CD4-positive, alpha-beta T cell (primary cell): ENCODE results near the gene DONSON. TPM values are rescaled to one million over a fixed set of nuclear protein-coding genes. Genes with fewer than 3 reads are reported as not detected.

ENCODE experiments used
- ATAC-seq: fragments of 200-7000 bp; cut with Tn5 transposase; one replicate; pipeline ENCODE4 v1.10.0; 2022; ENCODE audit warnings: mild to moderate bottlenecking; ENCODE audit not compliant: poor library complexity
- CTCF ChIA-PET: fragments of 350-600 bp; sonication (Branson Sonifier 250); formaldehyde crosslinking; loops from one replicate; lab custom pipeline; 2021; ENCODE audit warnings: antibody characterized with exemption, inconsistent platforms; lab: Charles Lee
- POLR2A ChIA-PET: fragments of 350-600 bp; sonication (Branson Sonifier 250); formaldehyde crosslinking; loops from one replicate; lab custom pipeline; 2021; ENCODE audit warnings: antibody characterized with exemption, inconsistent platforms; lab: Charles Lee
- DNase-seq, 14 experiments: peaks; one replicate each; pipeline ENCODE4 v3.0.0-alpha.2; 2013 to 2020; ENCODE audit warnings: mixed read lengths in 2 of 14
- H3K27ac ChIP-seq, 2 donors: one replicate each; pipeline versions ENCODE4 v1.5.1 to v1.7.0; 2013; ENCODE audit warnings: low read length in 2 of 2, low read depth in 1 of 2, mild to moderate bottlenecking in 1 of 2
- H3K27me3 ChIP-seq, 2 experiments: 1 replicate in 1 of 2; 2 replicates in 1 of 2; pipeline versions ENCODE4 v1.6.1 to v1.7.0; 2013; ENCODE audit warnings: low read length in 2 of 2, control low read depth in 1 of 2, mild to moderate bottlenecking in 1 of 2, moderate library complexity in 1 of 2; ENCODE audit not compliant: insufficient read depth in 2 of 2, control insufficient read depth in 1 of 2
- H3K36me3 ChIP-seq: one replicate; pipeline ENCODE4 v1.6.1; 2013; ENCODE audit warnings: low read length, control low read depth; ENCODE audit not compliant: insufficient read depth
- H3K4me1 ChIP-seq: one replicate; pipeline ENCODE4 v1.6.1; 2013; ENCODE audit warnings: low read length, control low read depth; ENCODE audit not compliant: insufficient read depth
- H3K4me3 ChIP-seq: one replicate; pipeline ENCODE4 v1.5.1; 2013; ENCODE audit warnings: mild to moderate bottlenecking, low read length, moderate library complexity
- H3K9me3 ChIP-seq, 2 experiments: 1 replicate in 1 of 2; 2 replicates in 1 of 2; pipeline versions ENCODE4 v1.6.1 to v1.7.0; 2013; ENCODE audit warnings: low read length in 2 of 2, mild to moderate bottlenecking in 2 of 2, control low read depth in 1 of 2, moderate library complexity in 1 of 2; ENCODE audit not compliant: control insufficient read depth in 1 of 2, insufficient read depth in 1 of 2
- H3K27ac Mint-ChIP-seq: one replicate; pipeline ENCODE4 v1.8.0; 2020; ENCODE audit warnings: mixed read lengths
- H3K27me3 Mint-ChIP-seq: one replicate; pipeline ENCODE4 v1.8.0; 2021; ENCODE audit warnings: mixed read lengths
- H3K36me3 Mint-ChIP-seq: one replicate; pipeline ENCODE4 v1.8.0; 2021; ENCODE audit warnings: low read depth, mixed read lengths
- H3K4me1 Mint-ChIP-seq: one replicate; pipeline ENCODE4 v1.8.0; 2021; ENCODE audit warnings: low read depth, mixed read lengths
- H3K4me3 Mint-ChIP-seq: one replicate; pipeline ENCODE4 v1.8.0; 2020; ENCODE audit warnings: mild to moderate bottlenecking, mixed read lengths
- H3K9me3 Mint-ChIP-seq: one replicate; pipeline ENCODE4 v1.8.0; 2020; ENCODE audit warnings: mixed read lengths
- intact Hi-C, 2 experiments: fragments of 100-400 bp; cut with DNase I in 1 of 2; cut with micrococcal nuclease in 1 of 2; formaldehyde crosslinking; loops; one replicate each; pipeline versions ENCODE4 v1.15.1 to v1.9.0; 2023 to 2025; cut with DNase I, micrococcal nuclease
- total RNA-seq, 174 experiments: library from RNA in 2 of 174; stranded (reverse) in 2 of 174; gene quantifications; one replicate each; pipeline ENCODE4 v1.2.3 and lab custom pipeline; 2021 to 2026
- TF ChIP-seq, protein P1 (sequence below): fragments of 200-600 bp; IDR thresholded peaks from one replicate; pipeline ENCODE4 v1.8.0; 2022; ENCODE audit warnings: antibody characterized with exemption, mild to moderate bottlenecking

The DONSON gene
- total RNA-seq, 2 experiments from 2014 or later, result 11.9 to 13.5 TPM

DNA sequence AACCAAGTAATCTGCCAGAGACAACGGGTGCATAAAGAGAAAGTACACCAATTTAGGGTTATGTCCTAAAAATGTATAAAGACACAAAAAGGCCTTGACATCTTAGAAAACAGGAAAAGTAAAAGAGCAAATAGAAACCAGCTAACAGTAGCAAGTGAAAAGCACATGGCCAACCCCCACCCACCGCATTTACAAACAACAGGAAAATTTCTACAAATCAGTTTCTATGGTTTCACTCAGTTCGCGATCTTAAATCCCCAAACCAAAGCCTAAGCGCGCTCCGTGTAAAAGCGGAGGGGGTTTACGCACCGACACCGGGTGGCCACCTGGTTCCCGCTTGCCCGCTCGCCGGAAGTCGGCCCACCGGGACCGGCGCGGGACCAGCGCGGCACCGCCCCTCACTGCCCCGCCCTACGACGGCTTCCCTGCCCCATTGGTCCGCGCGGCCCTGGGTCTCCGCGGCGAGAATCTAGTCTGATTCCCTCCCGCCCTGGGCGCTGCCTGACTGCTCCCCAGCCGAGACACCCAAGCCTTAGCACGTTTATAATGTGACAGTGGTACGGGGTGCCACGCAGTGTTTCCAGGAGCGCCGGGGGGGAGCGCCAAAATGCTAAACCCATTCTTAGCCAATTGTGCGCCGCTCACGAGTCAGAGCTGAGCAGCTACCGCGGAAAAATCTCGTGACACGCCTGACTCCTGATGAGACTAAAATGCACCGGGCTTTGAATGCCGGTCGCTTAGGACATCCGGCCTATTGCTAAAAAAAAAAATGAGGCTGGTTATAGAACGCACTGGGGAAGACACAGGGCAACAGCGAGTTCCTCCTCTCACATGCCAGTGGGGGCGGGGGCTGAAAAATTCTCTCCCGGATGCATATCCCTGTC, 46.5 kb downstream of the DONSON start, which contains the start of gene GART:
Gene GART, minus strand, starts transcription at position 362 of the 884 bp plus-strand sequence. CDS start 2,802 bp downstream, outside the sequence.
- CTCF ChIA-PET, result interaction anchor here (3.0 to 3.3 kb wide), 2 partner anchors 16 to 61 kb away, joined by 10 to 18 read pairs; partner anchors contain the start of gene TMEM50B
- H3K4me3 Mint-ChIP-seq, result peak within 1 kb of the TSS; percentile 95
- no peaks in the 10 kb centered on the region for H3K9me3 Mint-ChIP-seq
- Histone ChIP-seq H3K36me3 (peaks cover 25% of the 10 kb centered on the region), H3K27me3 (no peaks in the 10 kb centered on the region), H3K9me3 (no peaks in the 10 kb centered on the region), H3K4me1 (peaks cover 14% of the 10 kb centered on the region), H3K4me3 (peak within 1 kb of the TSS; percentile 91), H3K27ac (peak within 1 kb of the TSS; percentile 99 to 100)
- peak within 1 kb of the TSS; percentile 98 for H3K27ac Mint-ChIP-seq
- intact Hi-C loops, result loop anchor here (1.0 to 5.0 kb wide), 9 partner anchors 45 to 1150 kb away; partner anchors contain the start of genes DONSON (in 2 of the 2), CRYZL1 (in 1 of the 2), DNAJC28 (in 1 of the 2) and SYNJ1 (in 1 of the 2)
- peaks cover 70% of the 10 kb centered on the region for H3K36me3 Mint-ChIP-seq
- TF ChIP-seq, protein P1, sequence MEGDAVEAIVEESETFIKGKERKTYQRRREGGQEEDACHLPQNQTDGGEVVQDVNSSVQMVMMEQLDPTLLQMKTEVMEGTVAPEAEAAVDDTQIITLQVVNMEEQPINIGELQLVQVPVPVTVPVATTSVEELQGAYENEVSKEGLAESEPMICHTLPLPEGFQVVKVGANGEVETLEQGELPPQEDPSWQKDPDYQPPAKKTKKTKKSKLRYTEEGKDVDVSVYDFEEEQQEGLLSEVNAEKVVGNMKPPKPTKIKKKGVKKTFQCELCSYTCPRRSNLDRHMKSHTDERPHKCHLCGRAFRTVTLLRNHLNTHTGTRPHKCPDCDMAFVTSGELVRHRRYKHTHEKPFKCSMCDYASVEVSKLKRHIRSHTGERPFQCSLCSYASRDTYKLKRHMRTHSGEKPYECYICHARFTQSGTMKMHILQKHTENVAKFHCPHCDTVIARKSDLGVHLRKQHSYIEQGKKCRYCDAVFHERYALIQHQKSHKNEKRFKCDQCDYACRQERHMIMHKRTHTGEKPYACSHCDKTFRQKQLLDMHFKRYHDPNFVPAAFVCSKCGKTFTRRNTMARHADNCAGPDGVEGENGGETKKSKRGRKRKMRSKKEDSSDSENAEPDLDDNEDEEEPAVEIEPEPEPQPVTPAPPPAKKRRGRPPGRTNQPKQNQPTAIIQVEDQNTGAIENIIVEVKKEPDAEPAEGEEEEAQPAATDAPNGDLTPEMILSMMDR, result no peak
- H3K4me1 Mint-ChIP-seq, result peaks cover 53% of the 10 kb centered on the region
- DNase-seq (peak; percentile 65 to 90 (median 76)), ATAC-seq (peak; percentile 50)
- POLR2A ChIA-PET, result interaction anchor here (0.6 to 5.6 kb wide), 25 partner anchors 9 to 814 kb away, joined by 3 to 132 read pairs (median 4); partner anchors contain the start of genes DNAJC28, DONSON, IFNAR1 and PAXBP1
- no peaks in the 10 kb centered on the region for H3K27me3 Mint-ChIP-seq

DNA sequence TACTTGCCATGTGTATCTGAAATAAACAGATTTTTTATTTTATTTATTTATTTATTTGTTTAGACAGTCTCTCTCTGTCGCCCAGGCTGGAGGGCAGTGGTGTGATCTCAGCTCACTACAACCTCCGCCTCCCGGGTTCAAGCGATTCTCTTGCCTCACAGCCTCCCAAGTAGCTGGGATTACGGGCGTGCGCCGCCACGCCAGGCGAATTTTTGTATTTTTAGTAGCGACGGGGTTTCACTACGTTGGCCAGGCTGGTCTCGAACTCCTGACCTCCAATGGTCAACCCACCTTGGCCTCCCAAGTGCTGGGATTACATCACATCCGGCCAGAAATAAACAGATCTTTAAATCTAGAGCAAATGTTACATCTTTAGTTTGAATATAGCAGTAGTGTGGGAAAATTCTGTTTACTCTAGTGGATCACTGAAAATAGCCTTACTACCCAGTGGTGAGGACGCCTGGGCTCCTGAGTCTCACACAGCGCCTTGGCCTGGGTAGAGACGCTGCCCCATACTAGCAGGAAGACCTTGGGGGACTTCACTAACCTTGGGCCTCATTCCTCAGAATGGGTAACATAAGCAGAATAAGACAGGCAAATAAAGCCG, 47.3 kb downstream of the DONSON start:
- Histone ChIP-seq H3K27ac (peak overlapping the region; percentile 99 to 100), H3K9me3 (no peaks in the 10 kb centered on the region), H3K27me3 (no peaks in the 10 kb centered on the region), H3K4me3 (peak overlapping the region; percentile 91), H3K36me3 (peaks cover 30% of the 10 kb centered on the region), H3K4me1 (peaks cover 11% of the 10 kb centered on the region)
- Mint-ChIP-seq H3K4me1 (peaks cover 52% of the 10 kb centered on the region), H3K9me3 (no peaks in the 10 kb centered on the region), H3K36me3 (peaks cover 72% of the 10 kb centered on the region), H3K27ac (peak overlapping the region; percentile 98), H3K4me3 (peak overlapping the region; percentile 95), H3K27me3 (no peaks in the 10 kb centered on the region)
- intact Hi-C loops, result loop anchor here (5.0 kb wide), 3 partner anchors 46 to 1149 kb away; partner anchors contain the start of genes DONSON (in 1 of the 2), SYNJ1 (in 1 of the 2) and URB1 (in 1 of the 2)
- CTCF ChIA-PET, result interaction anchor here (1.1 to 3.3 kb wide), 4 partner anchors 17 to 65 kb away, joined by 3 to 10 read pairs (median 4); partner anchors contain the start of gene DONSON
- POLR2A ChIA-PET, result interaction anchor here (0.7 to 5.6 kb wide), 18 partner anchors 10 to 813 kb away, joined by 3 to 132 read pairs (median 8); partner anchors contain the start of genes DNAJC28, DONSON, IFNAR1 and SYNJ1
- DNase-seq (peak in 3 of 14 experiments; percentile 19 to 43 (median 38)), ATAC-seq (no peak)
- TF ChIP-seq, protein P1, result no peak

DNA sequence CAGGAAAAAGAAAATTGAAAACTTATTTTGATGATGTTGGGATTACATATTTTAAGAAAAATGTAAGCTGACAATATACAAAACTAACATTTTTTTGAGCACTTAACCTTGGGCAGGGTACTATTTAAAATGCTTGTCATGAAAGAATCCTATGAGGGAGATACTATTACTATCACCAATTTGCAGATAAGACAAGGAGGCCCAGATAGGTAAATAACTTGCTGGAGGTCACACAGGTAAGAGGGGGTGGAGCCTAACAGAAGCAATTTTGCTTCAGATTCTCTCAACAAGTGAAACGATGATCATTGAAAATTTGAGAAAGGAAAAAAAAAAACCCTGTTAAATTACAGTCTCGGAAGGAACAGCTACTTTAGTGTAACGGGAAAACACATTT, 47.8 kb downstream of the DONSON start:
- peaks cover 69% of the 10 kb centered on the region for H3K36me3 Mint-ChIP-seq
- no peak for ATAC-seq
- peak overlapping the region; percentile 98 for H3K27ac Mint-ChIP-seq
- no peak for DNase-seq
- ChIA-PET CTCF (interaction anchor here (1.1 to 3.3 kb wide), 4 partner anchors 17 to 65 kb away, joined by 3 to 10 read pairs (median 4); partner anchors contain the start of gene DONSON), POLR2A (interaction anchor here (3.2 to 5.6 kb wide), 3 partner anchors 48 to 60 kb away, joined by 27 to 132 read pairs (median 52); partner anchors contain the start of genes DNAJC28, DONSON and TMEM50B)
- Histone ChIP-seq H3K27me3 (no peaks in the 10 kb centered on the region), H3K4me1 (peaks cover 8% of the 10 kb centered on the region), H3K9me3 (no peaks in the 10 kb centered on the region), H3K4me3 (peak overlapping the region; percentile 91), H3K36me3 (peaks cover 35% of the 10 kb centered on the region), H3K27ac (peak overlapping the region in 1 of 2 donors; percentile 100)
- no peaks in the 10 kb centered on the region for H3K9me3 Mint-ChIP-seq
- H3K4me1 Mint-ChIP-seq, result peaks cover 47% of the 10 kb centered on the region
- H3K27me3 Mint-ChIP-seq, result no peaks in the 10 kb centered on the region
- intact Hi-C loops, result loop anchor here (5.0 kb wide), 3 partner anchors 47 to 1148 kb away; partner anchors contain the start of genes DONSON (in 1 of the 2), SYNJ1 (in 1 of the 2) and URB1 (in 1 of the 2)
- TF ChIP-seq, protein P1, result no peak
- H3K4me3 Mint-ChIP-seq, result peak overlapping the region; percentile 80
